Fibroblast of lung (primary cell): ENCODE results near the gene PPP1R1A. TPM values are rescaled to one million over a fixed set of nuclear protein-coding genes. Genes with fewer than 3 reads are reported as not detected.

ENCODE experiments used
- DNase-seq, 2 donors: peaks; one replicate each; pipeline versions ENCODE4 v3.0.0 to v3.0.0-alpha.2; 2010; ENCODE audit warnings: low read depth in 2 of 2
- H2AFZ ChIP-seq: 2 replicates; pipeline ENCODE4 v1.5.1; 2012; ENCODE audit warnings: low read length, control low read depth, inconsistent platforms
- H3K27ac ChIP-seq: 2 replicates; pipeline ENCODE4 v1.5.1; 2011; ENCODE audit warnings: low read length, control low read depth; ENCODE audit not compliant: insufficient read depth
- H3K27me3 ChIP-seq: 2 replicates; pipeline ENCODE4 v1.5.1; 2011; ENCODE audit warnings: mild to moderate bottlenecking, low read length; ENCODE audit not compliant: control insufficient read depth, insufficient read depth
- H3K36me3 ChIP-seq: 2 replicates; pipeline ENCODE4 v1.5.1; 2011; ENCODE audit warnings: low read length; ENCODE audit not compliant: control insufficient read depth, insufficient read depth
- H3K4me1 ChIP-seq: 2 replicates; pipeline ENCODE4 v1.5.1; 2011; ENCODE audit warnings: low read length; ENCODE audit not compliant: control insufficient read depth, insufficient read depth; ENCODE audit errors: extremely low read depth
- H3K4me2 ChIP-seq: 2 replicates; pipeline ENCODE4 v1.5.1; 2011; ENCODE audit warnings: low read length, control low read depth; ENCODE audit not compliant: insufficient read depth; ENCODE audit errors: extremely low read depth
- H3K4me3 ChIP-seq, 4 experiments: fragments of 200-600 bp in 1 of 4; sonication (generic) in 1 of 4; replicated peaks in 1 of 4; 2 replicates each; pipeline ENCODE4 v1.5.1; 2011 to 2016; ENCODE audit warnings: low read length in 4 of 4, low read depth in 3 of 4, mild to moderate bottlenecking in 3 of 4, control low read depth in 2 of 4, inconsistent platforms in 1 of 4, mixed read lengths in 1 of 4; ENCODE audit not compliant: insufficient read depth in 1 of 4; ENCODE audit errors: control extremely low read depth in 1 of 4
- H3K79me2 ChIP-seq: 2 replicates; pipeline ENCODE4 v1.5.1; 2012; ENCODE audit warnings: mild to moderate bottlenecking, low read length, inconsistent platforms; ENCODE audit not compliant: control insufficient read depth, insufficient read depth
- H3K9ac ChIP-seq: 2 replicates; pipeline ENCODE4 v1.5.1; 2011; ENCODE audit warnings: mild to moderate bottlenecking, low read length, control low read depth; ENCODE audit not compliant: insufficient read depth
- H3K9me3 ChIP-seq: 2 replicates; pipeline ENCODE4 v1.5.1; 2012; ENCODE audit warnings: low read depth, low read length; ENCODE audit not compliant: control insufficient read depth, insufficient read depth
- H4K20me1 ChIP-seq: 2 replicates; pipeline ENCODE4 v1.5.1; 2011; ENCODE audit warnings: low read length; ENCODE audit not compliant: control insufficient read depth, insufficient read depth; ENCODE audit errors: extremely low read depth
- CTCF ChIP-seq, 2 donors: IDR thresholded peaks in 1 of 2; conservative IDR thresholded peaks in 1 of 2; 1 replicate in 1 of 2; 2 replicates in 1 of 2; pipeline ENCODE4 v1.5.1; 2011 to 2012; ENCODE audit warnings: low read length in 2 of 2, control low read depth in 1 of 2, inconsistent platforms in 1 of 2, low read depth in 1 of 2, mild to moderate bottlenecking in 1 of 2
- EZH2 ChIP-seq: IDR thresholded peaks from 2 replicates; pipeline ENCODE4 v1.5.1; 2012; ENCODE audit warnings: low read length, control low read depth, mild to moderate bottlenecking; ENCODE audit errors: missing control alignments
- polyA minus RNA-seq: library from RNA; depleted of rRNA, polyadenylated mRNA; stranded (reverse); fragments of >200 nt; gene quantifications from 2 replicates; pipeline ENCODE4 v1.2.3, GENCODE V29; 2011; ENCODE audit warnings: low replicate concordance
- polyA plus RNA-seq, 2 donors: library from polyadenylated mRNA; depleted of rRNA in 1 of 2; stranded (reverse) in 1 of 2; unstranded in 1 of 2; fragments of >200 nt; gene quantifications; 2 replicates each; pipeline ENCODE4 v1.2.1, GENCODE V29; 2011 to 2012; ENCODE audit warnings: missing spikeins in 1 of 2
- total RNA-seq: library from RNA; depleted of rRNA; stranded (reverse); fragments of >200 nt; gene quantifications from 2 replicates; pipeline ENCODE4 v1.2.1, GENCODE V29; 2014

PPP1R1A gene, protein sequence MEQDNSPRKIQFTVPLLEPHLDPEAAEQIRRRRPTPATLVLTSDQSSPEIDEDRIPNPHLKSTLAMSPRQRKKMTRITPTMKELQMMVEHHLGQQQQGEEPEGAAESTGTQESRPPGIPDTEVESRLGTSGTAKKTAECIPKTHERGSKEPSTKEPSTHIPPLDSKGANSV
- total RNA-seq: not detected in 2 replicates
- polyA plus RNA-seq: not detected in 2 replicates
- polyA plus RNA-seq (2012): not detected in 2 replicates
- polyA minus RNA-seq: not detected in 2 replicates

DNA sequence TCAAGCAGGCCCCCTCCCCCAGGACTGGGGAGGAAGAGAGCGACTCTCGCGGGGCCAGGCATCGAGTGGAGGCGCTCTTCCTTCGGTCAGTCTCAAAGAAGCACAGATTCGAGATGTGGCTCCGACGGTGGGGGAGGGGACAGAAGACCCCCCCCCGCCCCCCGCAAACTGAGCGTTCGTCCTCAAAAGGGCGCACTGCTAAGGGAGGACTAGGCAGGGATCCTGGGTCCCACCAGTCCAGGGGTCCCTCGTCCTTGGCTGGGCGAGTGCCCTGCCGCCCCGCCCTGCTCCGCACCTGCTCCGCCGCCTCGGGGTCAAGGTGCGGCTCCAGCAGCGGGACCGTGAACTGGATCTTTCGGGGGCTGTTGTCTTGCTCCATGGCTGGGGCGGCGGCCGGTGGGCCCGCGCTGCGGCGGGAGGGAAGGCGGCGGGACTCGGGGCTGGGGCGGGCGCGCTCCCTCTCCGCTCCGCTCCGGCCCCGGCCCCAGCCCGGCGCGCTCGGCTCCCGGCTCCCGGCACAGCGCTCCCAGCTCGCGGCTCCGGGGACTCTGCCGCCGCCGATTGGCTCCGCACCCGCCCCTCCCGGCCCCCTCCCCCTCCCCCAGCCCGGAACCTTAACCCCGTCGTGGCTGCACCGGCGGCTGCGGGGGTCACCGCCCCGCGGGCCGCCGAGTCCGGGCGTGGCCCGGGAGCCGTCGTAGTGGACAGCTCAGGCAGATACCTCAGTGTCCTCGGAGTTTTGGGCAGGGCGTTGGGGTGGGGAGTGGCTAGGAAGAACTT, at the start of gene PPP1R1A:
TSS of gene PPP1R1A (minus strand) at position 550 of the 780 bp plus-strand sequence. CDS start at position 379, 171 bp downstream.
- Histone ChIP-seq H3K4me2 (peak within 1 kb of the TSS; percentile 13), H4K20me1 (no peaks in the 10 kb centered on the region), H3K27me3 (peaks cover 52% of the 10 kb centered on the region), H2AFZ (no peak within 1 kb of the TSS), H3K79me2 (no peaks in the 10 kb centered on the region), H3K4me3 (peak within 1 kb of the TSS in 1 of 4 experiments; percentile 35), H3K4me1 (no peaks in the 10 kb centered on the region), H3K9ac (no peak within 1 kb of the TSS), H3K36me3 (no peaks in the 10 kb centered on the region), H3K9me3 (no peaks in the 10 kb centered on the region), H3K27ac (no peak within 1 kb of the TSS)
- DNase-seq: no peak
- no peak for TF ChIP-seq EZH2
- no peak for TF ChIP-seq CTCF (conservative IDR thresholded peaks at IDR 0.05 in 1 of 2, IDR thresholded peaks at IDR 0.05 in 1 of 2; ENCODE audit: low read depth in 1 of 2, low read length in 2 of 2)

DNA sequence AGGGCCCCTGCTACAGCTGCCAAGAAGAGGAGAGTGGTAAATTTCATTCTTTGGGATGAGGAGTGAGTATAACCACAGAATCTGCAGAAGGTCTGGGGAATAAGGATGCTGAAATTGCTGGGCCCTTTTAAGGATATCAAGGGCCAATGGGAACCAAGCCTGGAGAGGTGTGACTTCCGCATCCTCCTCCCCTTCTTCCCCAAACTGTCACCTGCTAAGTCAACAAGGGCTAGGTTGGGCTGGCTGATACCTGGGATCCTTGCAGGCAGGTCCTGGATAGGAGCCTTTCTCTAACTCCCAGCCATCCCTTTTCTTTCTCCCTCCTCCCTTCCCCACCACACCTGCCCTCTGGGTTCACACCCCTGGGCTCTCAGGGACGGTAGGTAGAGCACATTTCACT, 46.3 kb upstream of the PPP1R1A start, which contains the start of gene LACRT:
TSS of gene LACRT (minus strand) at position 101 of the 400 bp plus-strand sequence. CDS start at position 47, 54 bp downstream.
- Histone ChIP-seq H2AFZ (no peak within 1 kb of the TSS), H3K27ac (no peak within 1 kb of the TSS), H3K4me2 (no peak within 1 kb of the TSS), H3K27me3 (no peaks in the 10 kb centered on the region), H3K4me1 (no peaks in the 10 kb centered on the region), H3K36me3 (no peaks in the 10 kb centered on the region), H3K9me3 (no peaks in the 10 kb centered on the region), H3K79me2 (no peaks in the 10 kb centered on the region), H4K20me1 (no peaks in the 10 kb centered on the region), H3K9ac (no peak within 1 kb of the TSS), H3K4me3 (no peak within 1 kb of the TSS)
- DNase-seq: no peak
- TF ChIP-seq EZH2 (no peak), CTCF (conservative IDR thresholded peaks at IDR 0.05 in 1 of 2, IDR thresholded peaks at IDR 0.05 in 1 of 2; ENCODE audit: low read depth in 1 of 2, low read length in 2 of 2) (no peak)

- TF ChIP-seq CTCF (conservative IDR thresholded peaks at IDR 0.05 in 1 of 2, IDR thresholded peaks at IDR 0.05 in 1 of 2; ENCODE audit: low read depth in 1 of 2, low read length in 2 of 2) (no peak), EZH2 (no peak)
- no peaks in the 10 kb centered on the region for H3K27me3 ChIP-seq
These were observed 43.7 kb upstream of the PPP1R1A start for GRCh38 chr12:54631988-54632728.

More at GRCh38 chr12:54631988-54632728, 43.7 kb upstream of the PPP1R1A start:
- Histone ChIP-seq H3K4me2 (no peak overlapping the region), H2AFZ (no peak overlapping the region), H3K36me3 (no peaks in the 10 kb centered on the region), H3K79me2 (no peaks in the 10 kb centered on the region), H3K4me3 (no peak overlapping the region), H4K20me1 (no peaks in the 10 kb centered on the region), H3K27ac (no peak overlapping the region), H3K4me1 (no peaks in the 10 kb centered on the region), H3K9ac (no peak overlapping the region), H3K9me3 (no peaks in the 10 kb centered on the region)
- DNase-seq: no peak
